Loucy (cell line): ENCODE results near the gene MICAL3.

Source experiments
- H2AFZ ChIP-seq: fragments of 200-600 bp; sonication (generic); 2 replicates; pipeline ENCODE4 v1.6.0; 2016; ENCODE audit warnings: antibody characterized with exemption, mild to moderate bottlenecking, low read length, moderate library complexity
- H3F3A ChIP-seq: fragments of 200-600 bp; 2 replicates; pipeline ENCODE4 v1.6.0; 2016; ENCODE audit warnings: antibody characterized with exemption, low read depth, mild to moderate bottlenecking
- H3K27me3 ChIP-seq: fragments of 200-600 bp; sonication (generic); 2 replicates; pipeline ENCODE4 v1.6.1; 2014; ENCODE audit warnings: low read length, mild to moderate bottlenecking; ENCODE audit not compliant: insufficient read depth, poor library complexity, severe bottlenecking
- H3K36me3 ChIP-seq: fragments of 200-600 bp; sonication (generic); 2 replicates; pipeline ENCODE4 v1.6.1; 2016; ENCODE audit warnings: low read length; ENCODE audit not compliant: insufficient read depth
- H3K4me1 ChIP-seq: fragments of 200-600 bp; sonication (generic); 2 replicates; pipeline ENCODE4 v1.5.1; 2014; ENCODE audit warnings: low read length, mild to moderate bottlenecking; ENCODE audit not compliant: insufficient read depth, poor library complexity, severe bottlenecking
- H3K4me2 ChIP-seq: fragments of 200-600 bp; sonication (generic); 2 replicates; pipeline ENCODE4 v1.6.0; 2014; ENCODE audit warnings: antibody characterized with exemption, low read length, low read depth, mild to moderate bottlenecking; ENCODE audit not compliant: poor library complexity, severe bottlenecking
- H3K4me3 ChIP-seq: fragments of 200-600 bp; sonication (generic); 2 replicates; pipeline ENCODE4 v1.5.1; 2014; ENCODE audit warnings: low read length, mild to moderate bottlenecking, mixed read lengths; ENCODE audit not compliant: poor library complexity, severe bottlenecking
- H3K79me2 ChIP-seq: fragments of 200-600 bp; sonication (generic); 2 replicates; pipeline ENCODE4 v1.6.1; 2014; ENCODE audit warnings: low read length; ENCODE audit not compliant: insufficient read depth
- H3K9ac ChIP-seq: fragments of 200-600 bp; sonication (generic); 2 replicates; pipeline ENCODE4 v1.6.0; 2014; ENCODE audit warnings: mild to moderate bottlenecking, low read depth, low read length, moderate library complexity; ENCODE audit not compliant: poor library complexity, severe bottlenecking
- H3K9me2 ChIP-seq: fragments of 200-600 bp; sonication (generic); replicated peaks from 2 replicates; pipeline ENCODE4 v1.6.1; 2016; ENCODE audit warnings: low read depth, low read length, mixed read lengths
- H3K9me3 ChIP-seq: fragments of 200-600 bp; sonication (generic); 2 replicates; pipeline ENCODE4 v1.6.1; 2014; ENCODE audit warnings: mild to moderate bottlenecking, antibody characterized with exemption, low read length, low read depth; ENCODE audit not compliant: insufficient read depth
- H4K20me1 ChIP-seq: fragments of 200-600 bp; sonication (generic); 2 replicates; pipeline ENCODE4 v1.6.0; 2014; ENCODE audit warnings: antibody characterized with exemption, low read length, mild to moderate bottlenecking; ENCODE audit not compliant: insufficient read depth, poor library complexity, severe bottlenecking
- EZH2phosphoT487 ChIP-seq: fragments of 200-600 bp; IDR thresholded peaks from 2 replicates; pipeline ENCODE4 v1.6.1; 2018; ENCODE audit warnings: antibody characterized with exemption, mild to moderate bottlenecking, moderate library complexity, borderline replicate concordance
- TF ChIP-seq, protein P1 (sequence below): fragments of 200-600 bp; sonication (generic); conservative IDR thresholded peaks from 2 replicates; pipeline ENCODE4 v1.5.1; 2014; ENCODE audit warnings: mild to moderate bottlenecking, antibody characterized with exemption, low read length

The MICAL3 gene

GRCh38 chr22:17783312-17783711 lies 241.0 kb downstream of the MICAL3 start:
- Histone ChIP-seq H3K36me3 (peaks cover 2% of the 10 kb centered on the region; the same call in 1 of the 2 replicates), H3F3A (peaks cover 8% of the 10 kb centered on the region; the same call in 1 of the 2 replicates), H3K9me3 (no peaks in the 10 kb centered on the region), H3K27me3 (no peaks in the 10 kb centered on the region), H3K9ac (no peak overlapping the region), H2AFZ (no peak overlapping the region), H3K9me2 (no peaks in the 10 kb centered on the region), H3K4me1 (peaks cover 66% of the 10 kb centered on the region), H3K4me2 (no peak overlapping the region), H4K20me1 (peaks cover 4% of the 10 kb centered on the region), H3K4me3 (no peak overlapping the region), H3K79me2 (peaks cover 37% of the 10 kb centered on the region)
- no peak for TF ChIP-seq EZH2phosphoT487
- TF ChIP-seq, protein P1, sequence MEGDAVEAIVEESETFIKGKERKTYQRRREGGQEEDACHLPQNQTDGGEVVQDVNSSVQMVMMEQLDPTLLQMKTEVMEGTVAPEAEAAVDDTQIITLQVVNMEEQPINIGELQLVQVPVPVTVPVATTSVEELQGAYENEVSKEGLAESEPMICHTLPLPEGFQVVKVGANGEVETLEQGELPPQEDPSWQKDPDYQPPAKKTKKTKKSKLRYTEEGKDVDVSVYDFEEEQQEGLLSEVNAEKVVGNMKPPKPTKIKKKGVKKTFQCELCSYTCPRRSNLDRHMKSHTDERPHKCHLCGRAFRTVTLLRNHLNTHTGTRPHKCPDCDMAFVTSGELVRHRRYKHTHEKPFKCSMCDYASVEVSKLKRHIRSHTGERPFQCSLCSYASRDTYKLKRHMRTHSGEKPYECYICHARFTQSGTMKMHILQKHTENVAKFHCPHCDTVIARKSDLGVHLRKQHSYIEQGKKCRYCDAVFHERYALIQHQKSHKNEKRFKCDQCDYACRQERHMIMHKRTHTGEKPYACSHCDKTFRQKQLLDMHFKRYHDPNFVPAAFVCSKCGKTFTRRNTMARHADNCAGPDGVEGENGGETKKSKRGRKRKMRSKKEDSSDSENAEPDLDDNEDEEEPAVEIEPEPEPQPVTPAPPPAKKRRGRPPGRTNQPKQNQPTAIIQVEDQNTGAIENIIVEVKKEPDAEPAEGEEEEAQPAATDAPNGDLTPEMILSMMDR = no peak

DNA sequence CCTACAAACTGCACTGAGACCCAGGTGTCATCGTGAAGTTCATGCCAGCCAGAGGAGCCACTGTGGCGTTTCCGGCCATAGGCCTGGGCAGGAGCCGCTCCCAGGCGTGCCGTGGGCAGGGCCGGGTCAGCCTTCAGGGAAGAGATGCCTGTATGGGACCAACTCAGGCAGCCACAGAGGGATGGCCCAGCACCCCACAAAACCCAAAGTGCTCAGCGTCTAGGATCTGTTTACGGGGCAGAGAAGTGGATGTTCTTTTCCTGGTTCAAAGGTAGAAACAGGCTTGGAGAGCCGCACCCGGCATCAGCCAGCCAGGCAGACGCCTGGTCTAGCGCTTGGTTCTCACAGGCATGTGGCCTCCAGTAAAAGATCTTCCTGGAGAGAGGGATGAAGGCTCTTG lies 241.7 kb downstream of the MICAL3 start:
- Histone ChIP-seq H3K4me2 (peak overlapping the region; percentile 98), H3K27me3 (no peaks in the 10 kb centered on the region), H3F3A (peaks cover 8% of the 10 kb centered on the region; the same call in 1 of the 2 replicates), H3K9me3 (no peaks in the 10 kb centered on the region), H3K9ac (no peak overlapping the region), H3K9me2 (no peaks in the 10 kb centered on the region), H3K36me3 (no peaks in the 10 kb centered on the region), H2AFZ (no peak overlapping the region), H3K79me2 (peaks cover 43% of the 10 kb centered on the region), H3K4me3 (no peak overlapping the region), H3K4me1 (peaks cover 69% of the 10 kb centered on the region), H4K20me1 (peaks cover 9% of the 10 kb centered on the region)
- no peak for TF ChIP-seq EZH2phosphoT487
- TF ChIP-seq, protein P1 = no peak

DNA sequence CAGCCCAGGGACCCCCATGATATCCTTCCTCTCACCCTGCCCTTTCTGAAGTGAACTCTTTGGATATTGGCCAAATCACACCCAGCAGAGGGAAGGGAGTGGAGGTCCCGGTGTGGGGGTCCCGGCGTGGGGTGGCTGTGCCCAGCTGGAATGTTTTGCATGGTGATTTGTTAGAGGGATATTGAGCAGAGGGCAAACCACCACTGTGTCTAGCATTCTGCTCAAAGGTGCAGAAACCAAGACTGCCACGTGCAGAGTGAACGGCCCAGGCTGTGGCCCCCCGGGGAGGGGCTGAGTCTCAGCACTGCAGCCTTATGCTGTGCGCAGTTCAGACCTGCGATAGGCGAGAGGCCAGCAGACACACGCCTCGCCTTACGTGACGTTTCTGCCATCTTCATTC lies 242.2 kb downstream of the MICAL3 start:
- Histone ChIP-seq H3K79me2 (peaks cover 48% of the 10 kb centered on the region), H3F3A (peaks cover 8% of the 10 kb centered on the region; the same call in 1 of the 2 replicates), H3K27me3 (no peaks in the 10 kb centered on the region), H2AFZ (no peak overlapping the region), H4K20me1 (peaks cover 12% of the 10 kb centered on the region), H3K9ac (peak overlapping the region; percentile 95), H3K4me3 (peak overlapping the region; percentile 82), H3K36me3 (no peaks in the 10 kb centered on the region), H3K4me2 (peak overlapping the region; percentile 98), H3K9me2 (no peaks in the 10 kb centered on the region), H3K4me1 (peaks cover 68% of the 10 kb centered on the region), H3K9me3 (no peaks in the 10 kb centered on the region)
- TF ChIP-seq, protein P1 = no peak
- no peak for TF ChIP-seq EZH2phosphoT487
